Prostate gland (tissue), 2 donors: ENCODE data around the gene TMEM208. TPM values are rescaled to one million over a fixed set of nuclear protein-coding genes. Genes with fewer than 3 reads are reported as not detected.

Source experiments
- DNase-seq: peaks from one replicate; pipeline ENCODE4 v3.0.0-alpha.2; 2019; ENCODE audit warnings: low spot score
- H3K27ac ChIP-seq, 2 donors: fragments of 200-600 bp; sonication (generic); 2 replicates each; pipeline ENCODE4 v1.5.1; 2017 to 2019
- H3K27me3 ChIP-seq: fragments of 200-600 bp; sonication (generic); replicated peaks from 2 replicates; pipeline ENCODE4 v1.5.1; 2019; ENCODE audit not compliant: insufficient read depth
- H3K36me3 ChIP-seq, 2 donors: fragments of 200-600 bp; sonication (generic); 1 replicate in 1 of 2; 2 replicates in 1 of 2; pipeline versions ENCODE4 v1.5.1 to v1.8.1; 2017 to 2019
- H3K4me1 ChIP-seq: fragments of 200-600 bp; sonication (generic); replicated peaks from 2 replicates; pipeline ENCODE4 v1.5.1; 2019
- H3K4me3 ChIP-seq, 2 donors: fragments of 200-600 bp; sonication (generic); 2 replicates each; pipeline ENCODE4 v1.5.1; 2017 to 2019
- H3K9me3 ChIP-seq: fragments of 200-600 bp; sonication (generic); 2 replicates; pipeline ENCODE4 v1.5.1; 2017
- POLR2A ChIP-seq: fragments of 450-650 bp; IDR thresholded peaks from one replicate; pipeline ENCODE4 v1.6.1; 2016; ENCODE audit warnings: antibody characterized with exemption, mild to moderate bottlenecking
- POLR2AphosphoS5 ChIP-seq: sonication (generic); formaldehyde crosslinking; IDR thresholded peaks from one replicate; pipeline ENCODE4 v1.6.1; 2017; ENCODE audit warnings: antibody characterized with exemption
- WGBS: methylation state at CpG from one replicate; pipeline ENCODE4 v1.1.5; 2018; 5-methylcytosine and 5-hydroxymethylcytosine counted together
- intact Hi-C: fragments of 100-400 bp; cut with DNase I; formaldehyde crosslinking; loops from one replicate; pipeline ENCODE4 v1.14.2; 2022
- total RNA-seq, 2 donors: library from RNA; depleted of rRNA; stranded (reverse); fragments of >200 nt; gene quantifications; one replicate each; pipeline ENCODE4 v1.1.0, GENCODE V29; 2016
- TF ChIP-seq, protein P1 (sequence below), 4 experiments: fragments of 200-600 bp in 2 of 4; fragments of 450-650 bp in 2 of 4; sonication (generic) in 2 of 4; IDR thresholded peaks; 1 replicate in 3 of 4; 2 replicates in 1 of 4; pipeline ENCODE4 v1.5.1; 2016 to 2019; ENCODE audit warnings: antibody characterized with exemption in 4 of 4, mild to moderate bottlenecking in 2 of 4, moderate library complexity in 2 of 4

TMEM208 gene
- total RNA-seq, 2 donors from 2014 or later: 39.1 to 57.1 TPM

DNA sequence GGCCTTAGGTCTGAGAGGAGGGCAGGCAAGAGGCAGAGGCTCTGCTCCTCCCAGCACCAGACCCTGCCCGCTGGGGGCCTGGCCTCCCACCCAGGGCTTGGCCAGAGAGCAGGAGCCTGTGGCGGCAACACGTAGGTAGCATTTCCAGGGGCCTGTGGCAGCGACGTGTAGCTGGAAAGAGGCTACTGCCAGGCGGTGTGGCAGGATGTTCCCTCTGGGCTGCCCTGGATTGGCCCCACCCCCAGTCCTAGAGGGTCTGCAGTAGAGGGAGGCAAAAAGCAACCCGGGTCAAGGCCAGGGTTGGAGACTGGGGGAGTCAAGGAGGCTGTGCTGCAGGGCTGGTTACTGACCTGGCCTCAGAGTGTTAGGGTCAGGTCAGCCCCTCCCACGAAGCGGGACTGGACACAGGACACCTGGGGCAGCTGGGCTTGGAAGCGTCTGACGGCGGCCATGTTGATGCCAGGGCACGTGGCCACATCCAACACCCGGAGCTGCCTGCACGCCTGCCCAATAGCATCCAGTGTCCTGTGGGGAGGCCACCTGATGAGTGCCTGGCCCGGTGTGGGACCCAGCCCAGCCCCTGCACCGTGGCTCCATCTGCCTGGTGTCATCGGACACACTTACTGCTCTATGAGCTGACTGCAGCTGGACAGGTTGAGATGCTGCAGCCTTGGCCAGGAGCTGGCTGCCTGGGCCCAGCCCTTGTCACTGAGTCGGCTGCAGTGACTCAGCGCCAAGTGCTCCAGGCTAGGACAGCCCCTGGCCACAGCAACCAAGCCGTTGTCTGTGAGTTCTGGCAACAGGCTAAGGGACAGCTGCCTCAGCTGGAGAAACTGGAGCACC, 19.5 kb upstream of the TMEM208 start:
- TF ChIP-seq, protein P1, sequence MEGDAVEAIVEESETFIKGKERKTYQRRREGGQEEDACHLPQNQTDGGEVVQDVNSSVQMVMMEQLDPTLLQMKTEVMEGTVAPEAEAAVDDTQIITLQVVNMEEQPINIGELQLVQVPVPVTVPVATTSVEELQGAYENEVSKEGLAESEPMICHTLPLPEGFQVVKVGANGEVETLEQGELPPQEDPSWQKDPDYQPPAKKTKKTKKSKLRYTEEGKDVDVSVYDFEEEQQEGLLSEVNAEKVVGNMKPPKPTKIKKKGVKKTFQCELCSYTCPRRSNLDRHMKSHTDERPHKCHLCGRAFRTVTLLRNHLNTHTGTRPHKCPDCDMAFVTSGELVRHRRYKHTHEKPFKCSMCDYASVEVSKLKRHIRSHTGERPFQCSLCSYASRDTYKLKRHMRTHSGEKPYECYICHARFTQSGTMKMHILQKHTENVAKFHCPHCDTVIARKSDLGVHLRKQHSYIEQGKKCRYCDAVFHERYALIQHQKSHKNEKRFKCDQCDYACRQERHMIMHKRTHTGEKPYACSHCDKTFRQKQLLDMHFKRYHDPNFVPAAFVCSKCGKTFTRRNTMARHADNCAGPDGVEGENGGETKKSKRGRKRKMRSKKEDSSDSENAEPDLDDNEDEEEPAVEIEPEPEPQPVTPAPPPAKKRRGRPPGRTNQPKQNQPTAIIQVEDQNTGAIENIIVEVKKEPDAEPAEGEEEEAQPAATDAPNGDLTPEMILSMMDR (IDR thresholded peaks at IDR 0.05): no peak
- TF ChIP-seq POLR2A (no peak), POLR2AphosphoS5 (no peak)
- peaks cover 0 to 3% of the 10 kb centered on the region in 2 donors for H3K36me3 ChIP-seq
- H3K27me3 ChIP-seq: no peaks in the 10 kb centered on the region
- intact Hi-C loops: no loop called here
- H3K4me3 ChIP-seq: no peak overlapping the region
- DNase-seq: no peak
- no peaks in the 10 kb centered on the region for H3K9me3 ChIP-seq
- no peak overlapping the region for H3K27ac ChIP-seq
- WGBS: 73% methylated on average over 16 of the region's 21 CpGs
- no peaks in the 10 kb centered on the region for H3K4me1 ChIP-seq

DNA sequence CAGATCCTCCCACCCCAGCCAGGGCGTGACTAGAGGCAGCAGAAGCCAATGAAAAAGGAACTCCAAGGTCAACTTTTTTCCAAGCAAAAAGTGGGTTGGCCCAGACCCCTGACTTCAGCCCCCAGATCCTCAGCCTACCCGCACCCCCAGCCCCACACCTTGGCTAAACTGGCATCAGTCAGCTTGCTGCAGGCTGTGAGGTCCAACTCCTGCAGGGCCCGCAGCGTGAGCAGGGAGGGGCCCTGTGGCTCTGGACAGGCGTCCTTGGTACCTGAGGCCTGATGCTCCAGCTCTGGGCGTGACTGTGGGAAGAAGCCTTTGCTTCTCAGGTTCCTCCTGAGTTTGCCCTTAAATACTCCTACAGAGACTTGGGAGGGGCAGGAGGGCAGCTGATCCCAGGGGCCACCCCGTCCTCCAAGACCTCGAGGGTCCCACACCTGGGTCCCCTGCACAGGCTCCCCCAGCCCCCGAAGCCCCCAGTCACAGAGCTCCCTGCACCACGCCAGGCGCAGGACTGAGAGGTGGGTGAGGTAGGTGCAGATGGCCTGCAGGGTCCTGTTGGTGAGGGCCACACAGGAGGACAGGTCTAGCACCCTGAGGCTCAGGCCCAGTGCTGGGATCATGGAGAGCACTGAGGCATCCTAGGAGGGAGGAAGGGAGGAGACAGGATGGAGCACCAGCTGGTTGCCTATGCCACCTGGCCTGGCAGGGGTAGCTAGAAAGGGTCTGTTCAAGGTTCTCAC, 18.6 kb upstream of the TMEM208 start:
- Histone ChIP-seq H3K36me3 (no peaks in the 10 kb centered on the region), H3K4me1 (no peaks in the 10 kb centered on the region), H3K27ac (no peak overlapping the region), H3K9me3 (no peaks in the 10 kb centered on the region), H3K4me3 (no peak overlapping the region), H3K27me3 (no peaks in the 10 kb centered on the region)
- TF ChIP-seq POLR2A: no peak
- TF ChIP-seq, protein P1 (IDR thresholded peaks at IDR 0.05): no peak
- no peak for TF ChIP-seq POLR2AphosphoS5
- 90% methylated on average over 11 of the region's 11 CpGs for WGBS
- intact Hi-C loops: no loop called here
- no peak for DNase-seq

DNA sequence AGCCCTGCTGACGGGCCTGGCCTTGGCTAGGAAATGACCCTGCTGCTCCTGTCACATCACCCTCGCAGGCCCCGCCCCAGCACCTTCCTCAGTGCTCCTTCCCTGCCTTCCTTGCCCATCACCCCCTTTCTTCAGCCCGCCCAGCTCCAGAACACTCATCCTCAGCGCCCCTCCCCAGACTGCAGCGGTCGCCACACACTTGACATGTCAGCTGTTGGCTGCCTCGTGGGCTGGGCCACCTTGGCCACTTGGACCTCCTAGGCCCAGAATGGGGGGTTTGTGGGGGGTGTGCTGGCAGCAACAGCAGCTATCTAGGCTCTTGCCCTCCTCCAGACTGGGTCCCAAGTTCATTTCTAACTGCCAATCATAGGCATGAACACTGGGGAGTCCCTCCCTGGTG, 17.4 kb upstream of the TMEM208 start:
- Histone ChIP-seq H3K4me1 (no peaks in the 10 kb centered on the region), H3K36me3 (no peaks in the 10 kb centered on the region), H3K27me3 (no peaks in the 10 kb centered on the region), H3K27ac (no peak overlapping the region), H3K9me3 (no peaks in the 10 kb centered on the region), H3K4me3 (no peak overlapping the region)
- intact Hi-C loops: no loop called here
- no peak for DNase-seq
- TF ChIP-seq POLR2AphosphoS5 (no peak), POLR2A (no peak)
- TF ChIP-seq, protein P1 (IDR thresholded peaks at IDR 0.05): no peak
- WGBS: 93% methylated on average over 8 of the region's 8 CpGs

DNA sequence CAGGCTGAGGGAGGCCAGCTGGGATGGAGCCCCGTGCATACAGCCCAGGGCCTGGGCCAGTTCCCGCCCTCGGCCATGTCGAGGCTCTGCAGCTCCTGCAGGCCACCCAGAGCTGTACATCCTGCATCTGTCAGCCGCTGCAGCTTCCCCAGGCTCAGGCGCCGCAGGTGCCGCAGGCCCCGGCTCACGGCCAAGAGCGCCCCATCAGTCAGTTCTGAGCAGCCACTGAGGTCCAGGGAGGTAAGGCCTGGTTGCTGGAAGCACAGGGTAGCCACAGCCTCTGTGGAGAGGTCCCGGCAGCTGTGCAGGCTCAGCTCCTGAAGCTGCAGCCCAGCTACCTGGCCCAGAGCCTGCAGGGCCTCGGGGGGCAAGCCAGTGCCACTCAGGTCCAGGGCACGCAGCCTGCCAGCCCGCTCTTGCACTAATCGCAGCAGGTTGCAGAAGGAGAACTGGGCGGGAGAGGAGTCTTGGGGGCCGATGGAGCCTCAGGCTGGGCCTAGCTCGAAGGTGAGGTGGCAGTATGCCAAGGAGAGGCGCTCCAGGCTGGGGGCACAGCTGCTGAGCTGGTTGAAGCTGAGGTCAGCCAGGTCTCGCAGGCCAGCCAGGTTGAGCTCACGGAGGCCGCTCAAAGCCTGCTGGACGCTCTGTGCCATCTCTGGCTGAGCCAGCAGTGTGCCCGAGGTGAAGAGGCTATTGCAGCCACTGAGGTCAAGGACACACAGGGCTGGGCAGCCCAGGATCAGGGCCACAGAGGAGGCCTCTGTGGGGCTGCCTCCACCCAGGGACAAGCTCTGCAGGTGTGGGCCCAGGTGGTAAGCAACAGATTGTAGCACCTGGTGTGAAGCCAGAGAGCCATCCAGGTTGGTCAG, 16.6 kb upstream of the TMEM208 start:
- intact Hi-C loops: no loop called here
- no peaks in the 10 kb centered on the region for H3K36me3 ChIP-seq
- H3K9me3 ChIP-seq: no peaks in the 10 kb centered on the region
- no peak overlapping the region for H3K4me3 ChIP-seq
- no peak for DNase-seq
- TF ChIP-seq POLR2A: no peak
- TF ChIP-seq, protein P1 (IDR thresholded peaks at IDR 0.05): no peak
- TF ChIP-seq POLR2AphosphoS5: no peak
- WGBS: 86% methylated on average over 25 of the region's 25 CpGs
- no peak overlapping the region for H3K27ac ChIP-seq
- no peaks in the 10 kb centered on the region for H3K27me3 ChIP-seq
- no peaks in the 10 kb centered on the region for H3K4me1 ChIP-seq
